Omental fat pad (tissue), 4 donors: ENCODE measurements around the gene HINFP. TPM values are rescaled to one million over a fixed set of nuclear protein-coding genes. Genes with fewer than 3 reads are reported as not detected.
"Not testable (repeated sequence)": the region's sequence is repeated elsewhere in the genome, so short reads cannot be mapped to it uniquely, and the experiment has no call there.

ENCODE experiments used
- ATAC-seq: fragments of 150-250 bp; one replicate; pipeline ENCODE4 v1.9.1; 2016; ENCODE audit warnings: mild to moderate bottlenecking, moderate library complexity; ENCODE audit not compliant: low FRiP score
- DNase-seq: peaks from one replicate; pipeline ENCODE4 v3.0.0-alpha.2; 2019; ENCODE audit warnings: low spot score
- total RNA-seq, 4 donors: library from RNA; depleted of rRNA; stranded (reverse); fragments of >200 nt; gene quantifications; one replicate each; pipeline ENCODE4 v1.1.0, GENCODE V29; 2016
- TF ChIP-seq, protein P1 (sequence below), 3 donors: fragments of 450-650 bp; IDR thresholded peaks; one replicate each; pipeline ENCODE4 v1.5.1; 2016 to 2017; ENCODE audit warnings: antibody characterized with exemption in 3 of 3, mild to moderate bottlenecking in 3 of 3, moderate library complexity in 2 of 3

Gene HINFP
- total RNA-seq, 4 donors from 2014 or later, result 10.2 to 31.0 (median 24.4) TPM

DNA sequence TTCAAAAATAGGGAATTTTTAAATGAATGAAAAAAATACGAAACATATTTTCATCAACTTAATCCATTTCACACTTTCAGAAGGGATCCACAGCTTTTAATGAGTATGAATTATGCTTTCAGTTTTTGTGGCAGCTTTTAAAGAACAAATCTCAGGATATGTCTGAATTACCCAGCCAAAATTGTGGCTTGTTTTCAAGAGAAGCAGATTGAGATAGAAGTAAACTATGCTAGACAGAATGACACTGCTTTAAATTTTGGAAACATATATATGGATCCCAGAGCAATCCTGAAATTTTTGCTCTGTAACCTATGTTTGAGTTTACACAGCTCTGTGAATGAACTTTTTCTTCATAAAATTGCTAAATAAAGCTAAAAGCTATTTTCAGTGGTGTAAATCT is 2.4 kb upstream of the HINFP start:
- DNase-seq (no peak), ATAC-seq (no peak)
- TF ChIP-seq, protein P1, sequence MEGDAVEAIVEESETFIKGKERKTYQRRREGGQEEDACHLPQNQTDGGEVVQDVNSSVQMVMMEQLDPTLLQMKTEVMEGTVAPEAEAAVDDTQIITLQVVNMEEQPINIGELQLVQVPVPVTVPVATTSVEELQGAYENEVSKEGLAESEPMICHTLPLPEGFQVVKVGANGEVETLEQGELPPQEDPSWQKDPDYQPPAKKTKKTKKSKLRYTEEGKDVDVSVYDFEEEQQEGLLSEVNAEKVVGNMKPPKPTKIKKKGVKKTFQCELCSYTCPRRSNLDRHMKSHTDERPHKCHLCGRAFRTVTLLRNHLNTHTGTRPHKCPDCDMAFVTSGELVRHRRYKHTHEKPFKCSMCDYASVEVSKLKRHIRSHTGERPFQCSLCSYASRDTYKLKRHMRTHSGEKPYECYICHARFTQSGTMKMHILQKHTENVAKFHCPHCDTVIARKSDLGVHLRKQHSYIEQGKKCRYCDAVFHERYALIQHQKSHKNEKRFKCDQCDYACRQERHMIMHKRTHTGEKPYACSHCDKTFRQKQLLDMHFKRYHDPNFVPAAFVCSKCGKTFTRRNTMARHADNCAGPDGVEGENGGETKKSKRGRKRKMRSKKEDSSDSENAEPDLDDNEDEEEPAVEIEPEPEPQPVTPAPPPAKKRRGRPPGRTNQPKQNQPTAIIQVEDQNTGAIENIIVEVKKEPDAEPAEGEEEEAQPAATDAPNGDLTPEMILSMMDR (IDR thresholded peaks at IDR 0.05), result no peak

DNA sequence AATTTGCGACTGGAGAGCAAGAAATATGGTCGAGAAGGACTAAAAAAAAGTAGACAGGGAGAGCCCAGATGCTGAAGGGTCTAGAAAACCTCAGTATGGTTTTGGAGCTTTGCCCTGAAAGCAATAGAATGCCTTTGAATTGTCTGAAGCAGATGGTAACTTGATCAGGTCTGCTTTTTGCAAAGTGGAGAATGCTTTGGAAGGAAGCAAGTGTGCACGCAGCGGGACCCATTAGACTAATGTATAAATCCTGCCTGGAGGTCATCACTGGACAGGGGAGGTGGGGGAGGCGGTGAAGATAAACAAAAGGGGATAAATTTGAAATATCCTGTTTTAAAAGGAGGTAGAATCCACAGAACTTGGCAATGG is 757 bp upstream of the HINFP start:
- ATAC-seq (no peak), DNase-seq (no peak)
- TF ChIP-seq, protein P1 (IDR thresholded peaks at IDR 0.05), result no peak

DNA sequence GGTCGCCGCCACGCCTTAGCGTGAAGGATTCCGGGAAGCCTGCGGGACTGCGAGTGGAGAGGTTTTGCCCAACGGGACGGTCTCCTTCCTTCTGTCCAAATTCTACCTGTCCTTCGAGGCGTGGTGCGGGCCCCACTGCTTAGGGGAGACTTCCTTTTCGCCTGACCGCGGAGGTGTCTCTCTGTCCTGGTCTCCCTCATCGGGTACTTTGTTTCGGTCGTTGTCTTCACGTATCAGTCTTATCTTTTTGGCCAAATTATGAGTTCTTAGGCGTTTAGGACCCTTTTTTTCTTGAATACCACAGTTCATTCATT is 388 bp downstream of the HINFP start:
- ATAC-seq (no peak), DNase-seq (no peak)
- TF ChIP-seq, protein P1 (IDR thresholded peaks at IDR 0.05), result no peak

DNA sequence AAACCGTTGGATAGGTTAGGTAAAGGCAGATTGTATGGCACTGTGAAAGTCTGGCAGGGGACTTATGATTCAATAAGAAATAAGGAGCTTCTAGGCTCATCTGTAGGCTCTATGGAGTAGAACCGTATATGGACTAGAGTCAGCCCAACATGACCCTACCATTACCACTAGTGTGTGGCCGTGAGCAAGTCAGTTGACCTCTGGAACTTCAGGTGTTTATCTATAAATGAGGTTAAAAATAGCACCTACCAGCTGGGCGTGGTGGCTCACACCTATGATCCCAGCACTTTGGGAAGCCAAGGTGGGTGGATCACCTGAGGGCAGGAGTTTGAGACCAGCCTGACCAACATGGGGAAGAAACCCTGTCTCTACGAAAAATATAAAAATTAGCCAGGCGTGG is 4.4 kb downstream of the HINFP start:
- ATAC-seq (no peak), DNase-seq (no peak)
- TF ChIP-seq, protein P1 (IDR thresholded peaks at IDR 0.05), result no peak

DNA sequence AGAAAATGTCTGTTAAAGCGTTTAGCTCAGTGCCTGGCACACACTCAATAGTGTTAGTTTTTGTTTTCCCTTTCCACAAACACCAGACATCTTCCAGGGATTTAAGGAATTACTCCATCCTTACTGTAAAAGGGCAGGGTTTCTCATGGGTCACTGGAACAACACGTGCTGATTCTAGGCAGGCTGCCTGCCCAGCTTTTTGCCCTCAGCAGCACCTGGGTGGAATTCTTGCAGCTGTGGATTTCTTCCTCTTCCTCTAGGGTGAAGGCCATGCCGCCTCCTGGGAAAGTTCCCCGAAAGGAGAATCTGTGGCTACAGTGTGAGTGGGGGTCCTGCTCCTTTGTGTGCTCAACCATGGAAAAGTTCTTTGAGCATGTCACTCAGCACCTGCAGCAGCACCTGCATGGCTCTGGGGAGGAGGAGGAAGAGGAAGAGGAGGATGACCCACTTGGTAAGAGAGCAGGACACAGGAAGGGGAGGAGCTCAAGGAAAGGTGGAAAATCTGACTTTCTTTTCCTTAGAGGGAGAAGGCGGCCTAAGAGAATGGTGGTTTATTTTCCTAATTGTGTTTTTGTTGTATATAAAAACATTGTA is 5.4 kb downstream of the HINFP start:
- no peak for ATAC-seq
- TF ChIP-seq, protein P1 (IDR thresholded peaks at IDR 0.05), result no peak

DNA sequence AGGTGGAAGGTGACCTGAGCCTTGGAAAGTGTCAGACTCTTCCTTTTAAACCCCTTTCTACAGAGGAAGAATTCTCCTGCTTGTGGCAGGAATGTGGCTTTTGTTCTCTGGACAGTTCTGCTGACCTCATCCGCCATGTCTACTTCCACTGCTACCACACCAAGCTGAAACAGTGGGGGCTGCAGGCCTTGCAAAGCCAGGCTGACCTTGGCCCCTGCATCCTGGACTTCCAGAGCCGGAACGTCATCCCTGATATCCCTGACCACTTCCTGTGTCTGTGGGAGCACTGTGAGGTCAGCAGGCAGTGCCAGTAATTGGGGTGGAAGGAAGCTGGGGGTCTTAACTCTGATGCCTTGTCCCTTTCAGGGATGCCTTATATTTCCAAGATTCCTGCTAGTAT is 9.3 kb downstream of the HINFP start:
- DNase-seq, result no peak
- no peak for ATAC-seq

More for the DNA sequence above, 5.4 kb downstream of the HINFP start:
- DNase-seq, result no peak

DNA sequence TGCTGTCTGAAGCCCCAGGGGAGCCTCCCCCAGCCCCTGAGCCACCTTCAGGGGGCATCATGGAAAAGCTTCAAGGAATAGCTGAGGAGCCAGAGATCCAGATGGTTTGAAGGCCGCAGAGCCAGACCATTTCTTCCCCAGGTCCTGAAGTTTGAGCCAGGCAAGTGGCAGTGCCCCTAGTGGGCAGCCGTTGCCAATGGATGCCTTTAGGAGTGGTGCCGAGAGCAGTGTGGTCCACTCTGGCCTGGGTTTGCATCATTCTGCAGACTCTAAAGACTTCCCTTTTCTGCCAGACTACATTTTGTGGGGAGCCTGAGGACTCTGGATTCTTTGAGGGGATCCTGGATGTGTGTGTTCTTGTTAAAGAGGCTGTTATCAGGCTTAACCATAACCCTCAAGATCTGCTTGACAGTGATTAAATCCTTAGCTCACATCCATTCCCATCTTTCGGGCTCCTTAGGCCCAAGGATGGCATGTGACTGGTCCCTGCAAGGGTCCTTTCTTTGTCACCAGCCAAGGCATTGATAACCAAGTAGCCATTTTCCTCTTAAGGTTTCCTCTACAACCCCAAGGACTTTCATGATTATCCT is 13.1 kb downstream of the HINFP start:
- TF ChIP-seq, protein P1 (IDR thresholded peaks at IDR 0.05), result no peak
- ATAC-seq, result no peak
- DNase-seq, result no peak

More for the DNA sequence above, 9.3 kb downstream of the HINFP start:
- TF ChIP-seq, protein P1 (IDR thresholded peaks at IDR 0.05), result no peak

DNA sequence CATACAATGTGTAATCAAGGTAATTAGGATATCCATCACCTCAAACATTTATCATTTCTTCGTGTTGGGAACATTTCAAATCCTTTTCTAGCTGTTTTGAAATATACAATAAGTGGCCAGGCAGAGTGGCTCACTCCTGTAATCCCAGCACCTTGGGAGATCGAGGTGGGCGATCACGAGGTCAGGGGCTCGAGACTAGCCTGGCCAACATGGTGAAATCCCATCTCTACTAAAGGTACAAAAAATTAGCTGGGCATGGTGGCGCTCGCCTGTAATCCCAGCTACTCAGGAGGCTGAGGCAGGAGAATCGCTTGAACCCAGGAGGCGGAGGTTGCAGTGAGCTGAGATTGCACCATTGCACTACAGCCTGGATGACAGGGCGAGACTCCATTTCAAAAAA is 17.9 kb downstream of the HINFP start:
- not testable (repeated sequence) for DNase-seq, ATAC-seq
